ENCODE results near the gene RHOB. TPM values are rescaled to one million over a fixed set of nuclear protein-coding genes. Genes with fewer than 3 reads are reported as not detected.

RHOB gene
- total and polyA plus RNA-seq, 2 of the 13 experiments (the other 11 are each of a cell fraction or from before 2014, with no cell fraction given): 192 to 268 TPM

DNA sequence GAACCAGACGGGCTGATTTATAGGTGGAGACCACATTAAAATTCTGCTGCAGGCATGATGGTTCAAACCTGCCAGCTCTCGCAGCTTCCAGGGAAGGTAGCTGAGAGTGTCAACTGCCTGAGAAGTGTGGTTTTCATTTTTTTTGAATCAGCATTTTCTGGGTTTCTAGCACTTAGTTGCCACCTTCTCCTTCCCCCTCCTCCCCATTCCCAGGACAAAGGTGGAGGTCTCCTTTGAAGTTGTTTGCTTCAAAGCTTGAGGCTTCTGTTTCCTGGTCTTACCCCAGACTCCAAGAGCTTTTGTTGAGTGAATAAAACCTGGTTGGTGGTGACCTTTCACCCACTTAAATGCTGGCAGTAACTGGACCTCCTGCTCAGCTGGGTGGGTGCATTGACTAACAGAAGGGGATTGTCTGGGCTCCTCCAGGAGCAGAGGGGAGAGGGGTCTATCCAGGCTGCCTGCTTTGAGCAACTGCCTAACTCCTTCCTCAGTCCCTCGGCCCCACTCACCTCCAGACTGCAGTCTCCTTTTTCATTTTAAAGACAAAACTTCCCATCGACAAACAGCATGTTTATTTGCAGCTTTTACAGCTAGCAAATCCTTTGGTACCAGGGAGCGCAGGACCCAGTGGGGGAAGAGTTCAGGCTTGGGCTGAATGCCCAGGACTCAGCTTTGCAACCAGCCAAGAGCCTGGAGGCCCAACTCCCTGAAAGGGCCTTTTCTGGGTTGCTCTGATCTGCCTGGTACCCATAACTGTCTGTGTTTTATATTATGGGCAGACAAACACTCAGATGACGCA is 3.5 kb downstream of the RHOB start (continued):
- TF ChIP-seq, protein P1, sequence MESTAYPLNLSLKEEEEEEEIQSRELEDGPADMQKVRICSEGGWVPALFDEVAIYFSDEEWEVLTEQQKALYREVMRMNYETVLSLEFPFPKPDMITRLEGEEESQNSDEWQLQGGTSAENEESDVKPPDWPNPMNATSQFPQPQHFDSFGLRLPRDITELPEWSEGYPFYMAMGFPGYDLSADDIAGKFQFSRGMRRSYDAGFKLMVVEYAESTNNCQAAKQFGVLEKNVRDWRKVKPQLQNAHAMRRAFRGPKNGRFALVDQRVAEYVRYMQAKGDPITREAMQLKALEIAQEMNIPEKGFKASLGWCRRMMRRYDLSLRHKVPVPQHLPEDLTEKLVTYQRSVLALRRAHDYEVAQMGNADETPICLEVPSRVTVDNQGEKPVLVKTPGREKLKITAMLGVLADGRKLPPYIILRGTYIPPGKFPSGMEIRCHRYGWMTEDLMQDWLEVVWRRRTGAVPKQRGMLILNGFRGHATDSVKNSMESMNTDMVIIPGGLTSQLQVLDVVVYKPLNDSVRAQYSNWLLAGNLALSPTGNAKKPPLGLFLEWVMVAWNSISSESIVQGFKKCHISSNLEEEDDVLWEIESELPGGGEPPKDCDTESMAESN (CRISPR knock-in tag; conservative IDR thresholded peaks at IDR 0.05): 0 out of 2 replicates have a peak, but pooled peaks have one; percentile 57
- TF ChIP-seq, protein P2, sequence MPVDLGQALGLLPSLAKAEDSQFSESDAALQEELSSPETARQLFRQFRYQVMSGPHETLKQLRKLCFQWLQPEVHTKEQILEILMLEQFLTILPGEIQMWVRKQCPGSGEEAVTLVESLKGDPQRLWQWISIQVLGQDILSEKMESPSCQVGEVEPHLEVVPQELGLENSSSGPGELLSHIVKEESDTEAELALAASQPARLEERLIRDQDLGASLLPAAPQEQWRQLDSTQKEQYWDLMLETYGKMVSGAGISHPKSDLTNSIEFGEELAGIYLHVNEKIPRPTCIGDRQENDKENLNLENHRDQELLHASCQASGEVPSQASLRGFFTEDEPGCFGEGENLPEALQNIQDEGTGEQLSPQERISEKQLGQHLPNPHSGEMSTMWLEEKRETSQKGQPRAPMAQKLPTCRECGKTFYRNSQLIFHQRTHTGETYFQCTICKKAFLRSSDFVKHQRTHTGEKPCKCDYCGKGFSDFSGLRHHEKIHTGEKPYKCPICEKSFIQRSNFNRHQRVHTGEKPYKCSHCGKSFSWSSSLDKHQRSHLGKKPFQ (CRISPR knock-in tag; IDR thresholded peaks at IDR 0.05; ENCODE audit: insufficient replicate concordance): no peak
- TF ChIP-seq HNF4A (CRISPR knock-in tag; IDR thresholded peaks at IDR 0.05) (0 out of 2 replicates have a peak, but pooled peaks have one; percentile 13), CBX2 (IDR thresholded peaks at IDR 0.05; ENCODE audit: low read depth, low read length) (no peak), CBX2 (CRISPR knock-in tag; IDR thresholded peaks at IDR 0.05; ENCODE audit: low read depth) (no peak), HNRNPK (IDR thresholded peaks at IDR 0.05; ENCODE audit: low read depth, low read length, poor library complexity, severe bottlenecking) (no peak), NCOA1 (CRISPR knock-in tag; IDR thresholded peaks at IDR 0.05) (peak; percentile 43; the same call in 1 of the 2 replicates), ZNF790 (CRISPR knock-in tag; IDR thresholded peaks at IDR 0.05; ENCODE audit: borderline replicate concordance) (no peak), ATM (IDR thresholded peaks at IDR 0.05; ENCODE audit: borderline replicate concordance) (no peak), NKX3-1 (CRISPR knock-in tag; IDR thresholded peaks at IDR 0.05) (no peak)
- TF ChIP-seq, protein P3, sequence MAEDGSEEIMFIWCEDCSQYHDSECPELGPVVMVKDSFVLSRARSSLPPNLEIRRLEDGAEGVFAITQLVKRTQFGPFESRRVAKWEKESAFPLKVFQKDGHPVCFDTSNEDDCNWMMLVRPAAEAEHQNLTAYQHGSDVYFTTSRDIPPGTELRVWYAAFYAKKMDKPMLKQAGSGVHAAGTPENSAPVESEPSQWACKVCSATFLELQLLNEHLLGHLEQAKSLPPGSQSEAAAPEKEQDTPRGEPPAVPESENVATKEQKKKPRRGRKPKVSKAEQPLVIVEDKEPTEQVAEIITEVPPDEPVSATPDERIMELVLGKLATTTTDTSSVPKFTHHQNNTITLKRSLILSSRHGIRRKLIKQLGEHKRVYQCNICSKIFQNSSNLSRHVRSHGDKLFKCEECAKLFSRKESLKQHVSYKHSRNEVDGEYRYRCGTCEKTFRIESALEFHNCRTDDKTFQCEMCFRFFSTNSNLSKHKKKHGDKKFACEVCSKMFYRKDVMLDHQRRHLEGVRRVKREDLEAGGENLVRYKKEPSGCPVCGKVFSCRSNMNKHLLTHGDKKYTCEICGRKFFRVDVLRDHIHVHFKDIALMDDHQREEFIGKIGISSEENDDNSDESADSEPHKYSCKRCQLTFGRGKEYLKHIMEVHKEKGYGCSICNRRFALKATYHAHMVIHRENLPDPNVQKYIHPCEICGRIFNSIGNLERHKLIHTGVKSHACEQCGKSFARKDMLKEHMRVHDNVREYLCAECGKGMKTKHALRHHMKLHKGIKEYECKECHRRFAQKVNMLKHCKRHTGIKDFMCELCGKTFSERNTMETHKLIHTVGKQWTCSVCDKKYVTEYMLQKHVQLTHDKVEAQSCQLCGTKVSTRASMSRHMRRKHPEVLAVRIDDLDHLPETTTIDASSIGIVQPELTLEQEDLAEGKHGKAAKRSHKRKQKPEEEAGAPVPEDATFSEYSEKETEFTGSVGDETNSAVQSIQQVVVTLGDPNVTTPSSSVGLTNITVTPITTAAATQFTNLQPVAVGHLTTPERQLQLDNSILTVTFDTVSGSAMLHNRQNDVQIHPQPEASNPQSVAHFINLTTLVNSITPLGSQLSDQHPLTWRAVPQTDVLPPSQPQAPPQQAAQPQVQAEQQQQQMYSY (CRISPR knock-in tag; IDR thresholded peaks at IDR 0.05): peak; percentile 54; the same call in 1 of the 2 replicates
- TF ChIP-seq, protein P4, sequence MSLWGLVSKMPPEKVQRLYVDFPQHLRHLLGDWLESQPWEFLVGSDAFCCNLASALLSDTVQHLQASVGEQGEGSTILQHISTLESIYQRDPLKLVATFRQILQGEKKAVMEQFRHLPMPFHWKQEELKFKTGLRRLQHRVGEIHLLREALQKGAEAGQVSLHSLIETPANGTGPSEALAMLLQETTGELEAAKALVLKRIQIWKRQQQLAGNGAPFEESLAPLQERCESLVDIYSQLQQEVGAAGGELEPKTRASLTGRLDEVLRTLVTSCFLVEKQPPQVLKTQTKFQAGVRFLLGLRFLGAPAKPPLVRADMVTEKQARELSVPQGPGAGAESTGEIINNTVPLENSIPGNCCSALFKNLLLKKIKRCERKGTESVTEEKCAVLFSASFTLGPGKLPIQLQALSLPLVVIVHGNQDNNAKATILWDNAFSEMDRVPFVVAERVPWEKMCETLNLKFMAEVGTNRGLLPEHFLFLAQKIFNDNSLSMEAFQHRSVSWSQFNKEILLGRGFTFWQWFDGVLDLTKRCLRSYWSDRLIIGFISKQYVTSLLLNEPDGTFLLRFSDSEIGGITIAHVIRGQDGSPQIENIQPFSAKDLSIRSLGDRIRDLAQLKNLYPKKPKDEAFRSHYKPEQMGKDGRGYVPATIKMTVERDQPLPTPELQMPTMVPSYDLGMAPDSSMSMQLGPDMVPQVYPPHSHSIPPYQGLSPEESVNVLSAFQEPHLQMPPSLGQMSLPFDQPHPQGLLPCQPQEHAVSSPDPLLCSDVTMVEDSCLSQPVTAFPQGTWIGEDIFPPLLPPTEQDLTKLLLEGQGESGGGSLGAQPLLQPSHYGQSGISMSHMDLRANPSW (CRISPR knock-in tag; IDR thresholded peaks at IDR 0.05; ENCODE audit: borderline replicate concordance): no peak
- TF ChIP-seq, protein P5, sequence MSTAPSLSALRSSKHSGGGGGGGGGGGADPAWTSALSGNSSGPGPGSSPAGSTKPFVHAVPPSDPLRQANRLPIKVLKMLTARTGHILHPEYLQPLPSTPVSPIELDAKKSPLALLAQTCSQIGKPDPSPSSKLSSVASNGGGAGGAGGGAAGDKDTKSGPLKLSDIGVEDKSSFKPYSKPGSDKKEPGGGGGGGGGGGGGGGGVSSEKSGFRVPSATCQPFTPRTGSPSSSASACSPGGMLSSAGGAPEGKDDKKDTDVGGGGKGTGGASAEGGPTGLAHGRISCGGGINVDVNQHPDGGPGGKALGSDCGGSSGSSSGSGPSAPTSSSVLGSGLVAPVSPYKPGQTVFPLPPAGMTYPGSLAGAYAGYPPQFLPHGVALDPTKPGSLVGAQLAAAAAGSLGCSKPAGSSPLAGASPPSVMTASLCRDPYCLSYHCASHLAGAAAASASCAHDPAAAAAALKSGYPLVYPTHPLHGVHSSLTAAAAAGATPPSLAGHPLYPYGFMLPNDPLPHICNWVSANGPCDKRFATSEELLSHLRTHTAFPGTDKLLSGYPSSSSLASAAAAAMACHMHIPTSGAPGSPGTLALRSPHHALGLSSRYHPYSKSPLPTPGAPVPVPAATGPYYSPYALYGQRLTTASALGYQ (CRISPR knock-in tag; IDR thresholded peaks at IDR 0.05): peak; percentile 83
- TF ChIP-seq, protein P6, sequence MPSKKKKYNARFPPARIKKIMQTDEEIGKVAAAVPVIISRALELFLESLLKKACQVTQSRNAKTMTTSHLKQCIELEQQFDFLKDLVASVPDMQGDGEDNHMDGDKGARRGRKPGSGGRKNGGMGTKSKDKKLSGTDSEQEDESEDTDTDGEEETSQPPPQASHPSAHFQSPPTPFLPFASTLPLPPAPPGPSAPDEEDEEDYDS (CRISPR knock-in tag; IDR thresholded peaks at IDR 0.05): no peak; the same call in 1 of the 2 replicates
